OCI-LY3 (cell line): ENCODE measurements around the gene PARD3.

ENCODE experiments used
- EZH2phosphoT487 ChIP-seq: fragments of 200-600 bp; shearing (Covaris generic); IDR thresholded peaks from 2 replicates; pipeline ENCODE4 v1.6.1; 2018; ENCODE audit warnings: antibody characterized with exemption, mixed run types, low read depth
- TF ChIP-seq, protein P1 (sequence below): fragments of 200-600, 300-600 bp; sonication (generic); IDR thresholded peaks from 2 replicates; pipeline ENCODE4 v1.5.1; 2014; ENCODE audit warnings: antibody characterized with exemption, low read length, low read depth

DNA sequence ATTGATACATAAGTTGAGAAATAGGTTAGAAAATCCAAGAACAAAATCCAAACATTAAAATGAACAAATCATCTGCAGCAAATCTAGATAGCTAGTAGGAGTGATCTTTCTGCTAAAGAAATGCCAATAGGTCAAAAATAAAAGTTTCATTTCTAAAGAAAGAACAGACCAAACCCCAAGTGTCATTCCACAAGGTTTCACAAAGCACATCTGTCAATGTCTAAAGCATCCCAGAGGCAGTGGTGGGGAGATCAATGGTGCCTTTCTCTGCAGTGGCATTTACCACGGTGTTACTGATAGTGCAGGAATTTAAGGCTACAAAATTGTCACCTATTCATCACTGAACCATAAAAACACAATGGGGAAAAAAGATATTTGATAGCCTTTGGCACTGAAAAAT is 147.9 kb downstream of the PARD3 start:
- TF ChIP-seq, protein P1, sequence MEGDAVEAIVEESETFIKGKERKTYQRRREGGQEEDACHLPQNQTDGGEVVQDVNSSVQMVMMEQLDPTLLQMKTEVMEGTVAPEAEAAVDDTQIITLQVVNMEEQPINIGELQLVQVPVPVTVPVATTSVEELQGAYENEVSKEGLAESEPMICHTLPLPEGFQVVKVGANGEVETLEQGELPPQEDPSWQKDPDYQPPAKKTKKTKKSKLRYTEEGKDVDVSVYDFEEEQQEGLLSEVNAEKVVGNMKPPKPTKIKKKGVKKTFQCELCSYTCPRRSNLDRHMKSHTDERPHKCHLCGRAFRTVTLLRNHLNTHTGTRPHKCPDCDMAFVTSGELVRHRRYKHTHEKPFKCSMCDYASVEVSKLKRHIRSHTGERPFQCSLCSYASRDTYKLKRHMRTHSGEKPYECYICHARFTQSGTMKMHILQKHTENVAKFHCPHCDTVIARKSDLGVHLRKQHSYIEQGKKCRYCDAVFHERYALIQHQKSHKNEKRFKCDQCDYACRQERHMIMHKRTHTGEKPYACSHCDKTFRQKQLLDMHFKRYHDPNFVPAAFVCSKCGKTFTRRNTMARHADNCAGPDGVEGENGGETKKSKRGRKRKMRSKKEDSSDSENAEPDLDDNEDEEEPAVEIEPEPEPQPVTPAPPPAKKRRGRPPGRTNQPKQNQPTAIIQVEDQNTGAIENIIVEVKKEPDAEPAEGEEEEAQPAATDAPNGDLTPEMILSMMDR: no peak
- no peak for TF ChIP-seq EZH2phosphoT487
